DND-41 (cell line): ENCODE results near the gene TTC19.

Source experiments
- ATAC-seq: fragments of 200-7000 bp; cut with Tn5 transposase; 3 replicates; pipeline ENCODE4 v1.9.1; 2021; ENCODE audit warnings: low read depth; ENCODE audit not compliant: insufficient read depth
- DNase-seq: peaks from one replicate; pipeline ENCODE4 v3.0.0-alpha.2; 2020
- H2AFZ ChIP-seq: 2 replicates; pipeline ENCODE4 v1.6.0; 2012; ENCODE audit warnings: low read depth, low read length
- H3K27ac ChIP-seq: 2 replicates; pipeline ENCODE4 v1.5.1; 2012; ENCODE audit warnings: low read length, inconsistent platforms
- H3K27me3 ChIP-seq: fragments of 200-600 bp; sonication (generic); 2 replicates; pipeline ENCODE4 v1.6.0; 2012; ENCODE audit warnings: low read length, mild to moderate bottlenecking, inconsistent platforms; ENCODE audit not compliant: insufficient read depth, poor library complexity
- H3K36me3 ChIP-seq: 2 replicates; pipeline ENCODE4 v1.5.1; 2012; ENCODE audit warnings: low read length, inconsistent platforms; ENCODE audit not compliant: insufficient read depth
- H3K4me1 ChIP-seq: 2 replicates; pipeline ENCODE4 v1.5.1; 2012; ENCODE audit warnings: mild to moderate bottlenecking, low read length; ENCODE audit not compliant: insufficient read depth
- H3K4me2 ChIP-seq: 2 replicates; pipeline ENCODE4 v1.6.0; 2012; ENCODE audit warnings: mild to moderate bottlenecking, moderate library complexity, low read length, inconsistent platforms; ENCODE audit not compliant: insufficient read depth
- H3K4me3 ChIP-seq, 2 experiments: fragments of 200-600 bp in 1 of 2; shearing (Covaris generic) in 1 of 2; 2 replicates each; pipeline ENCODE4 v1.5.1; 2012 to 2016; ENCODE audit warnings: inconsistent platforms in 2 of 2, low read length in 2 of 2, mild to moderate bottlenecking in 2 of 2, low read depth in 1 of 2, moderate library complexity in 1 of 2
- H3K79me2 ChIP-seq: 2 replicates; pipeline ENCODE4 v1.6.0; 2012; ENCODE audit warnings: low read length, inconsistent platforms; ENCODE audit not compliant: insufficient read depth
- H3K9ac ChIP-seq: 2 replicates; pipeline ENCODE4 v1.6.0; 2012; ENCODE audit warnings: low read depth, mild to moderate bottlenecking, inconsistent platforms, low read length, moderate library complexity
- H3K9me3 ChIP-seq: 2 replicates; pipeline ENCODE4 v1.5.1; 2012; ENCODE audit warnings: low read length, moderate library complexity, mild to moderate bottlenecking, inconsistent platforms; ENCODE audit not compliant: insufficient read depth, severe bottlenecking
- H4K20me1 ChIP-seq: 2 replicates; pipeline ENCODE4 v1.6.0; 2012; ENCODE audit warnings: low read length; ENCODE audit not compliant: insufficient read depth
- CTCF ChIP-seq: IDR thresholded peaks from 2 replicates; pipeline ENCODE4 v1.5.1; 2012; ENCODE audit warnings: borderline replicate concordance, low read length, moderate library complexity, mild to moderate bottlenecking; ENCODE audit not compliant: poor library complexity, severe bottlenecking; ENCODE audit errors: extremely low read depth
- EZH2 ChIP-seq: IDR thresholded peaks from 3 replicates; pipeline ENCODE4 v1.6.1; 2012; ENCODE audit warnings: borderline replicate concordance, low read depth, mild to moderate bottlenecking, moderate library complexity, low read length, inconsistent platforms; ENCODE audit not compliant: severe bottlenecking

Gene TTC19

GRCh38 chr17:15952916-15953790 lies 46.5 kb upstream of the TTC19 start:
- Histone ChIP-seq H3K4me3 (no peak overlapping the region), H3K27ac (no peak overlapping the region), H3K27me3 (no peaks in the 10 kb centered on the region), H3K79me2 (no peaks in the 10 kb centered on the region), H2AFZ (no peak overlapping the region), H3K4me2 (no peak overlapping the region), H3K36me3 (no peaks in the 10 kb centered on the region), H3K9ac (no peak overlapping the region), H4K20me1 (no peaks in the 10 kb centered on the region), H3K9me3 (no peaks in the 10 kb centered on the region), H3K4me1 (no peaks in the 10 kb centered on the region)
- no peak for TF ChIP-seq EZH2
- no peak for TF ChIP-seq CTCF
- DNase-seq (no peak), ATAC-seq (no peak)

- Histone ChIP-seq H3K27ac (no peak overlapping the region), H3K27me3 (no peaks in the 10 kb centered on the region), H3K79me2 (no peaks in the 10 kb centered on the region), H3K4me2 (no peak overlapping the region), H3K4me3 (no peak overlapping the region), H3K9ac (no peak overlapping the region), H3K36me3 (no peaks in the 10 kb centered on the region), H3K9me3 (no peaks in the 10 kb centered on the region), H2AFZ (no peak overlapping the region), H4K20me1 (no peaks in the 10 kb centered on the region), H3K4me1 (no peaks in the 10 kb centered on the region)
- no peak for TF ChIP-seq CTCF
- no peak for TF ChIP-seq EZH2
- DNase-seq (no peak), ATAC-seq (no peak)
These were observed 45.4 kb upstream of the TTC19 start for GRCh38 chr17:15954222-15954621.

- Histone ChIP-seq H3K9me3 (no peaks in the 10 kb centered on the region), H2AFZ (no peak overlapping the region), H3K4me1 (no peaks in the 10 kb centered on the region), H3K36me3 (no peaks in the 10 kb centered on the region), H3K4me3 (no peak overlapping the region), H3K79me2 (no peaks in the 10 kb centered on the region), H3K27ac (no peak overlapping the region), H4K20me1 (no peaks in the 10 kb centered on the region), H3K27me3 (no peaks in the 10 kb centered on the region), H3K9ac (no peak overlapping the region), H3K4me2 (no peak overlapping the region)
- ATAC-seq: no peak
- DNase-seq: no peak
- TF ChIP-seq EZH2: no peak
- TF ChIP-seq CTCF: no peak
These were observed 43.7 kb upstream of the TTC19 start for GRCh38 chr17:15955793-15956541.
